Caco-2 (cell line): ENCODE measurements around the gene SLC4A5. TPM values are rescaled to one million over a fixed set of nuclear protein-coding genes. Genes with fewer than 3 reads are reported as not detected.

Experiments used
- BruUV-seq: library from RNA; stranded (reverse); fragments of 400-500 nt; replicated peaks from 2 replicates; lab custom pipeline; 2021; lab: Mats Ljungman, UMichigan
- CTCF ChIA-PET: fragments of 300-600 bp; sonication (Branson Sonifier 250); formaldehyde crosslinking; loops from one replicate; lab custom pipeline; 2022; ENCODE audit warnings: antibody characterized with exemption; lab: Charles Lee
- POLR2A ChIA-PET: fragments of 300-600 bp; sonication (Branson Sonifier 250); formaldehyde crosslinking; loops from one replicate; lab custom pipeline; 2022; ENCODE audit warnings: antibody characterized with exemption; lab: Charles Lee
- DNase-seq, 2 experiments: peaks; one replicate each; pipeline versions ENCODE4 v3.0.0 to v3.0.0-alpha.2; 2020 to 2022
- H3K27me3 ChIP-seq: replicated peaks from 2 replicates; pipeline ENCODE4 v1.6.0; 2011; ENCODE audit warnings: low read length; ENCODE audit not compliant: control insufficient read depth, insufficient read depth
- H3K36me3 ChIP-seq: 2 replicates; pipeline ENCODE4 v1.5.1; 2011; ENCODE audit warnings: low read length; ENCODE audit not compliant: control insufficient read depth, insufficient read depth
- H3K4me1 ChIP-seq: fragments of 250-450 bp; sonication (Bioruptor Pico); 2 replicates; pipeline ENCODE4 v1.5.1; 2020; ENCODE audit warnings: mild to moderate bottlenecking
- H3K4me3 ChIP-seq: 2 replicates; pipeline ENCODE4 v1.5.1; 2011; ENCODE audit warnings: low read depth, mild to moderate bottlenecking, control low read depth, low read length
- H3K9me3 ChIP-seq: fragments of 250-450 bp; sonication (Bioruptor Pico); 2 replicates; pipeline ENCODE4 v1.5.1; 2020; ENCODE audit warnings: mild to moderate bottlenecking, moderate library complexity
- H3K27ac Mint-ChIP-seq: one replicate; pipeline ENCODE4 v1.8.0; 2022; ENCODE audit warnings: mixed read lengths; ENCODE audit not compliant: unreplicated experiment
- H3K27me3 Mint-ChIP-seq: one replicate; pipeline ENCODE4 v1.8.0; 2022; ENCODE audit warnings: mixed read lengths; ENCODE audit not compliant: insufficient read depth, unreplicated experiment
- H3K36me3 Mint-ChIP-seq: one replicate; pipeline ENCODE4 v1.8.0; 2022; ENCODE audit warnings: mild to moderate bottlenecking, mixed read lengths; ENCODE audit not compliant: insufficient read depth, unreplicated experiment
- H3K4me1 Mint-ChIP-seq: one replicate; pipeline ENCODE4 v1.8.0; 2022; ENCODE audit warnings: low read depth, mixed read lengths; ENCODE audit not compliant: unreplicated experiment
- H3K4me3 Mint-ChIP-seq: one replicate; pipeline ENCODE4 v1.8.0; 2022; ENCODE audit warnings: mild to moderate bottlenecking, moderate library complexity, mixed read lengths; ENCODE audit not compliant: unreplicated experiment
- H3K9me3 Mint-ChIP-seq: one replicate; pipeline ENCODE4 v1.8.0; 2022; ENCODE audit warnings: mixed read lengths; ENCODE audit not compliant: unreplicated experiment
- CTCF ChIP-seq, 2 experiments: fragments of 200-600 bp in 1 of 2; IDR thresholded peaks; 1 replicate in 1 of 2; 2 replicates in 1 of 2; pipeline versions ENCODE4 v1.5.1 to v1.8.0; 2011 to 2022; ENCODE audit warnings: antibody characterized with exemption in 1 of 2, control low read depth in 1 of 2, inconsistent platforms in 1 of 2, low read depth in 1 of 2, low read length in 1 of 2, mild to moderate bottlenecking in 1 of 2, moderate library complexity in 1 of 2; ENCODE audit not compliant: insufficient read depth in 1 of 2, severe bottlenecking in 1 of 2, unreplicated experiment in 1 of 2
- intact Hi-C: fragments of 100-400 bp; cut with micrococcal nuclease; formaldehyde crosslinking; loops from one replicate; pipeline ENCODE4 v1.10.0; 2022; ENCODE audit not compliant: unreplicated experiment
- total RNA-seq: library from RNA; stranded (reverse); gene quantifications from 2 replicates; pipeline ENCODE4 v1.2.3, GENCODE V29; 2022

Gene SLC4A5
- total RNA-seq, 1 experiment from 2014 or later = 2.2 TPM

DNA sequence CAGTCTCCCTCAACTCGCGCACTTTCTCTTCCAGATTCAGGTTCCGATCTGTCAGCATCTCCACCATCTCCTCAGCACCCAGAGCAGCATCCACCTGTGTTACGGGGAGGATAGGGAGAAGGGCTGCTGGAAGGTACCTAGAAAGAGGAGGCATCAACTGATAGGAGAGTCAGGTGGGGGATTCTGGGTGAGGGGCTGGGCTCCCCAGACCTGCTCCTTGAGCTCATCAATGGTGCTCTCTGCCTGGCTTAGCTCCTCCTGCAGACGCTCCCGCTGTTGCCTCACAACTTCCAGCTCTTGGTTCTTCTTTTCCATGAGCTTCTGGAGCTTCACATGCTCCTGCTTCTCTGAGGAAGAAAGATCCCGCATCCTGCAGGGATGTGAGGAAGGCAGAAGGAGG is 26.8 kb upstream of the SLC4A5 start:
- peaks cover 33% of the 10 kb centered on the region for H3K36me3 Mint-ChIP-seq
- H3K27ac Mint-ChIP-seq = no peak overlapping the region
- no peak for DNase-seq
- Histone ChIP-seq H3K9me3 (no peaks in the 10 kb centered on the region), H3K36me3 (peaks cover 3% of the 10 kb centered on the region; the same call in 1 of the 2 replicates), H3K27me3 (no peaks in the 10 kb centered on the region), H3K4me3 (no peak overlapping the region), H3K4me1 (no peaks in the 10 kb centered on the region)
- no peak overlapping the region for H3K4me3 Mint-ChIP-seq
- POLR2A ChIA-PET = no interaction called here
- BruUV-seq = no TSS peak
- intact Hi-C loops = no loop called here
- no peaks in the 10 kb centered on the region for H3K27me3 Mint-ChIP-seq
- CTCF ChIA-PET = no interaction called here
- no peaks in the 10 kb centered on the region for H3K9me3 Mint-ChIP-seq
- TF ChIP-seq CTCF (IDR thresholded peaks at IDR 0.05; ENCODE audit: insufficient read depth in 1 of 2, low read depth in 1 of 2, low read length in 1 of 2, severe bottlenecking in 1 of 2, unreplicated experiment in 1 of 2) = no peak
- H3K4me1 Mint-ChIP-seq = no peaks in the 10 kb centered on the region

DNA sequence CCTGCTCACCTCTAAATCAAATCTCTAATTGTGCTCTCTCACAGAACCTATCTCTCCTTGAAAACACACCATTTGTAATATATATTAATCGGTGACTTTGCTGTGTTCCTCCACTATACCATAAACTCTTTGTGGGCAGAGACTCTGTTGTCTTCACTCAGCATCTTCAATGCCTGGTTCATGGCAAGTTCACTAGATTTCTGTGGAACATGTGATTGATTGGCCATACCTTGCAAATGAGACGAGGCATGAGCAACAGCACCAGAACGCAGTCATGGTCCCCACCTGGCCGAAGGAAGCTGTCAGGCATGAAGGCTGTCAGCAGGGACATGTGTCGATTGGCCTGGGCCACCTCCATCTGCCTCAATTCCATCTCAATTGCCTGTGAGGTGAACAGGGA is 25.3 kb upstream of the SLC4A5 start:
- Histone ChIP-seq H3K9me3 (no peaks in the 10 kb centered on the region), H3K36me3 (peaks cover 5% of the 10 kb centered on the region; the same call in 1 of the 2 replicates), H3K4me1 (no peaks in the 10 kb centered on the region), H3K4me3 (no peak overlapping the region), H3K27me3 (no peaks in the 10 kb centered on the region)
- intact Hi-C loops = no loop called here
- Mint-ChIP-seq H3K4me1 (no peaks in the 10 kb centered on the region), H3K27me3 (no peaks in the 10 kb centered on the region), H3K36me3 (peaks cover 30% of the 10 kb centered on the region), H3K27ac (no peak overlapping the region), H3K9me3 (no peaks in the 10 kb centered on the region), H3K4me3 (no peak overlapping the region)
- CTCF ChIA-PET = no interaction called here
- BruUV-seq = no TSS peak
- no peak for DNase-seq
- no peak for TF ChIP-seq CTCF (IDR thresholded peaks at IDR 0.05; ENCODE audit: insufficient read depth in 1 of 2, low read depth in 1 of 2, low read length in 1 of 2, severe bottlenecking in 1 of 2, unreplicated experiment in 1 of 2)
- POLR2A ChIA-PET = no interaction called here

DNA sequence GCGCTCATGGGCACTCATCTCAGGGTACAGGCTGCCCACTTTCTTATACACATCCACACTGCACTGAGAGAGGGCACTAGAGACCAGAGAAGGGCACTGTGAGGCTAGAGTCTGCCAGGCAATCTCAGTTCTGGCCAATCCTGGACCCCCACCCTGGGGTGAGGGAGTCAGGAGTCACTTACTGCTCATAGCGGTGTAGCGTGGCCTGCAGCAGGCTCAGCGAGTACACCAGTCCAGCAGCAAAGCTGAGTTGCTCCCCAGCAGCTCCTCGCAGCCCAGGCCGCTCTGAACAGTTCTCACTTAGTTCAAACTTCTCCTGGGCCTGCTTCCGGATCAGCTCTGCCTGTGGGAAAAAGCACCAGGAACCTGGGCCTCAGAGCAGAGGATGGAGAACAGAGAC is 24.6 kb upstream of the SLC4A5 start:
- Histone ChIP-seq H3K9me3 (no peaks in the 10 kb centered on the region), H3K27me3 (no peaks in the 10 kb centered on the region), H3K4me1 (no peaks in the 10 kb centered on the region), H3K36me3 (peaks cover 5% of the 10 kb centered on the region), H3K4me3 (no peak overlapping the region)
- no peak for DNase-seq
- ChIA-PET CTCF (no interaction called here), POLR2A (no interaction called here)
- Mint-ChIP-seq H3K9me3 (no peaks in the 10 kb centered on the region), H3K27me3 (no peaks in the 10 kb centered on the region), H3K4me1 (no peaks in the 10 kb centered on the region), H3K36me3 (peaks cover 30% of the 10 kb centered on the region), H3K27ac (no peak overlapping the region), H3K4me3 (no peak overlapping the region)
- BruUV-seq = no TSS peak
- intact Hi-C loops = no loop called here
- no peak for TF ChIP-seq CTCF (IDR thresholded peaks at IDR 0.05; ENCODE audit: insufficient read depth in 1 of 2, low read depth in 1 of 2, low read length in 1 of 2, severe bottlenecking in 1 of 2, unreplicated experiment in 1 of 2)
